ENCODE results near the gene TCP1. TPM values are rescaled to one million over a fixed set of nuclear protein-coding genes. Genes with fewer than 3 reads are reported as not detected.

TCP1 gene
- total RNA-seq, 1 donor, result 170 TPM

DNA sequence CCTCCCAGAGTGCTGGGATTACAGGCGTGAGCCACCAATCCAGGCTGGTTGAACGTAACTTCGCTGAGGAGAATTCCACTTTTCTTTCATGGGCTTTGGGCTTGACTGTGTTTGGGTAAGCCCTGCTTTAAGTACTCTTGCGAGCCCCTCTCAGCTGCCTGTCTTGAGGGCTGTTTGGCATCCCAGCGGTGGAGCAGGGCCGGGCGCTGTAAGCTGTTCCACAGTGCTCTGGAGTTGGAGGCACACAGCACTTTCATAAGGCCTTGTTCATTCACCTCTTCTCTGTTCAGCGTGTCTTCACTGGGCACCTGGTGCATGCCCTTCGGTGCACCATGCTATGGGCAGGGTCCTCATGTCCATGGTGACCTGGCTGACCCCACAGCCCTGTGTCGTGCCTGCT is 32.3 kb upstream of the TCP1 start:
- H4K20me1 ChIP-seq (ENCODE audit: insufficient read depth, low read length), result no peaks in the 10 kb centered on the region
- H3K4me1 ChIP-seq (ENCODE audit: insufficient read depth, low read length), result no peaks in the 10 kb centered on the region
- H3K36me3 ChIP-seq (ENCODE audit: insufficient read depth, low read length), result no peaks in the 10 kb centered on the region
- H3K27ac ChIP-seq (ENCODE audit: low read depth, low read length), result no peak overlapping the region
- TF ChIP-seq, protein P1, sequence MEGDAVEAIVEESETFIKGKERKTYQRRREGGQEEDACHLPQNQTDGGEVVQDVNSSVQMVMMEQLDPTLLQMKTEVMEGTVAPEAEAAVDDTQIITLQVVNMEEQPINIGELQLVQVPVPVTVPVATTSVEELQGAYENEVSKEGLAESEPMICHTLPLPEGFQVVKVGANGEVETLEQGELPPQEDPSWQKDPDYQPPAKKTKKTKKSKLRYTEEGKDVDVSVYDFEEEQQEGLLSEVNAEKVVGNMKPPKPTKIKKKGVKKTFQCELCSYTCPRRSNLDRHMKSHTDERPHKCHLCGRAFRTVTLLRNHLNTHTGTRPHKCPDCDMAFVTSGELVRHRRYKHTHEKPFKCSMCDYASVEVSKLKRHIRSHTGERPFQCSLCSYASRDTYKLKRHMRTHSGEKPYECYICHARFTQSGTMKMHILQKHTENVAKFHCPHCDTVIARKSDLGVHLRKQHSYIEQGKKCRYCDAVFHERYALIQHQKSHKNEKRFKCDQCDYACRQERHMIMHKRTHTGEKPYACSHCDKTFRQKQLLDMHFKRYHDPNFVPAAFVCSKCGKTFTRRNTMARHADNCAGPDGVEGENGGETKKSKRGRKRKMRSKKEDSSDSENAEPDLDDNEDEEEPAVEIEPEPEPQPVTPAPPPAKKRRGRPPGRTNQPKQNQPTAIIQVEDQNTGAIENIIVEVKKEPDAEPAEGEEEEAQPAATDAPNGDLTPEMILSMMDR (IDR thresholded peaks at IDR 0.05; ENCODE audit: extremely low read depth, low read depth, low read length), result no peak
- DNase-seq (ENCODE audit: insufficient read length, low spot score, missing footprints), result no peak
- no peaks in the 10 kb centered on the region for H3K79me2 ChIP-seq (ENCODE audit: insufficient read depth, low read length)
- no peaks in the 10 kb centered on the region for H3K9me3 ChIP-seq (ENCODE audit: low read depth, low read length)
- no peak overlapping the region for H2AFZ ChIP-seq (ENCODE audit: low read length)
- H3K4me2 ChIP-seq (ENCODE audit: insufficient read depth, low read length), result no peak overlapping the region
- H3K4me3 ChIP-seq (ENCODE audit: insufficient read depth, low read length), result no peak overlapping the region
- H3K27me3 ChIP-seq (ENCODE audit: insufficient read depth, low read length), result peaks cover 6% of the 10 kb centered on the region

DNA sequence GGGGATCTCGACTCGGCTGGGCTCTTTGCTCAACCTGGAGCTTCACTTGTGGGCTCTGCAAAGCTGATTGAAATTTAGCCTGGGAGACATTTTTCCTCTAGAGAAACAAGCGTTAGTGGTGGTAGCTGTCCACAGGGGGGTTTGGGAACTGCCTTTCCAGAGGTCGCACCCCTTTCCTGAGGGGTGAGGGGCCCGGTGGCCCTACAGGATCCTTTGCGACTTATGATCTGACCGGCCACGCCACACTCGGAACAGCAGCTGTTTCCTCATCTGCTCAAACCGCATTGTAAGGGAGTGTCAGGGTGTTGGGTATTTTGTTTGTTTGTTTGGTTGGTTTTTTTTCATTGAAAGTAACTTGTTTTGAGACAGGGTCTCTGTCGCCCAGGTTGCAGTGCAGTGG is 31.7 kb upstream of the TCP1 start:
- H3K4me3 ChIP-seq (ENCODE audit: insufficient read depth, low read length), result no peak overlapping the region
- no peak overlapping the region for H3K27ac ChIP-seq (ENCODE audit: low read depth, low read length)
- no peaks in the 10 kb centered on the region for H4K20me1 ChIP-seq (ENCODE audit: insufficient read depth, low read length)
- TF ChIP-seq, protein P1 (IDR thresholded peaks at IDR 0.05; ENCODE audit: extremely low read depth, low read depth, low read length), result no peak
- no peaks in the 10 kb centered on the region for H3K79me2 ChIP-seq (ENCODE audit: insufficient read depth, low read length)
- no peaks in the 10 kb centered on the region for H3K36me3 ChIP-seq (ENCODE audit: insufficient read depth, low read length)
- peaks cover 6% of the 10 kb centered on the region for H3K27me3 ChIP-seq (ENCODE audit: insufficient read depth, low read length)
- no peaks in the 10 kb centered on the region for H3K4me1 ChIP-seq (ENCODE audit: insufficient read depth, low read length)
- DNase-seq (ENCODE audit: insufficient read length, low spot score, missing footprints), result no peak
- no peak overlapping the region for H2AFZ ChIP-seq (ENCODE audit: low read length)
- H3K9me3 ChIP-seq (ENCODE audit: low read depth, low read length), result no peaks in the 10 kb centered on the region
- H3K4me2 ChIP-seq (ENCODE audit: insufficient read depth, low read length), result no peak overlapping the region

GRCh38 chr6:159819932-159820640 is 30.7 kb upstream of the TCP1 start:
- Histone ChIP-seq H3K4me3 (ENCODE audit: insufficient read depth, low read length) (peak overlapping the region; percentile 16), H3K4me2 (ENCODE audit: insufficient read depth, low read length) (no peak overlapping the region), H3K27ac (ENCODE audit: low read depth, low read length) (no peak overlapping the region), H4K20me1 (ENCODE audit: insufficient read depth, low read length) (no peaks in the 10 kb centered on the region), H3K27me3 (ENCODE audit: insufficient read depth, low read length) (peaks cover 6% of the 10 kb centered on the region), H3K9me3 (ENCODE audit: low read depth, low read length) (no peaks in the 10 kb centered on the region), H3K4me1 (ENCODE audit: insufficient read depth, low read length) (no peaks in the 10 kb centered on the region), H3K79me2 (ENCODE audit: insufficient read depth, low read length) (no peaks in the 10 kb centered on the region), H2AFZ (ENCODE audit: low read length) (peak overlapping the region; percentile 62), H3K36me3 (ENCODE audit: insufficient read depth, low read length) (no peaks in the 10 kb centered on the region)
- DNase-seq (ENCODE audit: insufficient read length, low spot score, missing footprints), result no peak
- TF ChIP-seq, protein P1 (IDR thresholded peaks at IDR 0.05; ENCODE audit: extremely low read depth, low read depth, low read length), result no peak

DNA sequence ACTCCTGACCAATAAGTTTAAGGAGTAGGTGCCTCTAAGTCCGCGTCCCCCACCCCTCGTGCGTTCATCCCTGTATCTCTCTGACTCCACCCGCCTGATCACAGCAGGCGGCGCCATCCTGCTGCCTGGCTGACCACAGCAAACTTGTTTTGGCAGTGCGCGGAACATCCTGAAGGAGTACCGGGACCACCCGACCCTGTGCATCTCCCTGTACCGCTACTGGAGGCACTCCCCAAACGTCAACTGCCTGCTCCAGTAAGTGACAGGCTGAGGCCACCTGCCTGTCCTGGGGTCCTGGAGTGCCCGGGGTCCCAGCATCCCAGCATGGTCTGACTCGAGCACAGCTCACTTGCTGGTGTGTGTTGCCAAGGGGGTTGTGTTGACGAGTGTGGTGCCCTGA is 29.7 kb upstream of the TCP1 start:
- no peaks in the 10 kb centered on the region for H3K79me2 ChIP-seq (ENCODE audit: insufficient read depth, low read length)
- no peak overlapping the region for H3K4me2 ChIP-seq (ENCODE audit: insufficient read depth, low read length)
- H3K9me3 ChIP-seq (ENCODE audit: low read depth, low read length), result no peaks in the 10 kb centered on the region
- H3K4me3 ChIP-seq (ENCODE audit: insufficient read depth, low read length), result no peak overlapping the region
- TF ChIP-seq, protein P1 (IDR thresholded peaks at IDR 0.05; ENCODE audit: extremely low read depth, low read depth, low read length), result no peak
- no peaks in the 10 kb centered on the region for H4K20me1 ChIP-seq (ENCODE audit: insufficient read depth, low read length)
- no peaks in the 10 kb centered on the region for H3K4me1 ChIP-seq (ENCODE audit: insufficient read depth, low read length)
- no peak overlapping the region for H3K27ac ChIP-seq (ENCODE audit: low read depth, low read length)
- H3K27me3 ChIP-seq (ENCODE audit: insufficient read depth, low read length), result peaks cover 6% of the 10 kb centered on the region
- no peaks in the 10 kb centered on the region for H3K36me3 ChIP-seq (ENCODE audit: insufficient read depth, low read length)
- H2AFZ ChIP-seq (ENCODE audit: low read length), result no peak overlapping the region
- no peak for DNase-seq (ENCODE audit: insufficient read length, low spot score, missing footprints)
